Activated T-cell treated with anti-CD3 and anti-CD28 coated beads, Interleukin-2, amount 50 U/mL, for 72 hours (primary cell): ENCODE measurements around the gene GALNS. TPM values are rescaled to one million over a fixed set of nuclear protein-coding genes. Genes with fewer than 3 reads are reported as not detected.
"Not testable (repeated sequence)": the region's sequence is repeated elsewhere in the genome, so short reads cannot be mapped to it uniquely, and the experiment has no call there.

Experiments
- ATAC-seq, 2 donors: fragments of 150-1000 bp; cut with Tn5 transposase; replicated peaks in 1 of 2; 2 replicates each; pipeline ENCODE4 v1.10.0; 2021; ENCODE audit warnings: moderate library complexity in 2 of 2, mild to moderate bottlenecking in 1 of 2
- DNase-seq, 2 donors: peaks; one replicate each; pipeline ENCODE4 v3.0.0; 2021 to 2022; ENCODE audit warnings: mixed read lengths in 1 of 2
- H3K27ac Mint-ChIP-seq: one replicate; pipeline ENCODE4 v1.8.0; 2022; ENCODE audit warnings: mild to moderate bottlenecking, moderate library complexity, mixed read lengths
- H3K27me3 Mint-ChIP-seq: one replicate; pipeline ENCODE4 v1.8.0; 2022; ENCODE audit warnings: low read depth, mixed read lengths
- H3K36me3 Mint-ChIP-seq, 2 donors: one replicate each; pipeline ENCODE4 v1.8.0; 2022; ENCODE audit warnings: mixed read lengths in 2 of 2, mild to moderate bottlenecking in 1 of 2; ENCODE audit not compliant: insufficient read depth in 2 of 2
- H3K4me1 Mint-ChIP-seq: one replicate; pipeline ENCODE4 v1.8.0; 2022; ENCODE audit warnings: low read depth, mixed read lengths
- H3K4me3 Mint-ChIP-seq, 2 donors: one replicate each; pipeline ENCODE4 v1.8.0; 2022; ENCODE audit warnings: mild to moderate bottlenecking in 2 of 2, mixed read lengths in 2 of 2, moderate library complexity in 2 of 2
- H3K9me3 Mint-ChIP-seq, 2 donors: one replicate each; pipeline ENCODE4 v1.8.0; 2022; ENCODE audit warnings: mixed read lengths in 2 of 2
- total RNA-seq, 2 donors: library from RNA; stranded (reverse); gene quantifications; one replicate each; pipeline ENCODE4 v1.2.3, GENCODE V29; 2022

GALNS gene
- total RNA-seq, 2 donors from 2014 or later: 26.1 to 31.7 TPM

- H3K9me3 Mint-ChIP-seq: no peaks in the 10 kb centered on the region
- H3K27me3 Mint-ChIP-seq: no peaks in the 10 kb centered on the region
- no peak overlapping the region for H3K27ac Mint-ChIP-seq
- H3K4me3 Mint-ChIP-seq: no peak overlapping the region
- ATAC-seq (no peak), DNase-seq (no peak)
- H3K4me1 Mint-ChIP-seq: peaks cover 29% of the 10 kb centered on the region
- H3K36me3 Mint-ChIP-seq: no peaks in the 10 kb centered on the region
These were observed 57.8 kb downstream of the GALNS start for GRCh38 chr16:88798772-88799455.

DNA sequence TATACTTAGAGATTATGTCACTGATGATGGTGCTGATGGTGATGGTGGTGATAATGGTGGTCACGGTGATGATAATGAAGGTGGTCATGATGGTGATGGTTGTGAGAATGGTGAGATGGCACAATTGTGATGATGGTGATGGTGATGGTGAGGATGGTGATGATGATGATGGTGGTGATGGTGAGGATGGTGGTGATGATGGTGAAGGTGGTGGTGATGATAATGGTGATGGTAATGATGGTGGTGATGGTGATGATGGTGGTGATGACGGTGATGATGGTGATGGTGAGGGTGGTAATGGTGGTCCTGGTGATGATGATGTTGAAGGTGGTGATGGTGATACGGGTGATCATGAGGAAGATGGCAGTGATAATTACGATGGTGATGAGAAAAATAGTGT lies 58.7 kb downstream of the GALNS start:
- Mint-ChIP-seq H3K9me3 (no peaks in the 10 kb centered on the region), H3K4me1 (peaks cover 29% of the 10 kb centered on the region), H3K27ac (no peak overlapping the region), H3K4me3 (no peak overlapping the region), H3K36me3 (no peaks in the 10 kb centered on the region), H3K27me3 (no peaks in the 10 kb centered on the region)
- DNase-seq: no peak
- ATAC-seq: no peak

DNA sequence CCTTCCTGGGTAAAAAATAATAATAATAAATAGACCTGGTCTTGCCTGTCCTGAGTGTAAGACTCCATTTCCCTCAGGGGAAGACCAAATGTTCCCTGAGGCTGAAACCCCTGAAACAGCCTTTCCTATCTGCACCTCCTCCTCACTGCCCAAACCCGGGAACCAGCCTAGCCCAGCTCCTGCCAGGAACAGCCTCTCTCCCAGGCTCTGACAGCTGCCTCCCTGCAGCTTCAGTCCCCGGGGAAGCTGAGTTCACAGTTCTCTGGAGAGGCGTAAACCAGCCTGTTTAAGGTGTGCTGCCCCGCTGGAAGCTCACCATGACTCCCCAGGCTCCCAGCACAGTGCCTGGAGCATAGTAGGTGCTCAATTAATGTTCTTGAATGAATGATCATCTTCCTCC lies 60.5 kb downstream of the GALNS start:
- Mint-ChIP-seq H3K4me1 (peaks cover 37% of the 10 kb centered on the region), H3K4me3 (no peak overlapping the region), H3K36me3 (no peaks in the 10 kb centered on the region), H3K27me3 (no peaks in the 10 kb centered on the region), H3K27ac (no peak overlapping the region), H3K9me3 (no peaks in the 10 kb centered on the region)
- ATAC-seq (no peak), DNase-seq (no peak)

DNA sequence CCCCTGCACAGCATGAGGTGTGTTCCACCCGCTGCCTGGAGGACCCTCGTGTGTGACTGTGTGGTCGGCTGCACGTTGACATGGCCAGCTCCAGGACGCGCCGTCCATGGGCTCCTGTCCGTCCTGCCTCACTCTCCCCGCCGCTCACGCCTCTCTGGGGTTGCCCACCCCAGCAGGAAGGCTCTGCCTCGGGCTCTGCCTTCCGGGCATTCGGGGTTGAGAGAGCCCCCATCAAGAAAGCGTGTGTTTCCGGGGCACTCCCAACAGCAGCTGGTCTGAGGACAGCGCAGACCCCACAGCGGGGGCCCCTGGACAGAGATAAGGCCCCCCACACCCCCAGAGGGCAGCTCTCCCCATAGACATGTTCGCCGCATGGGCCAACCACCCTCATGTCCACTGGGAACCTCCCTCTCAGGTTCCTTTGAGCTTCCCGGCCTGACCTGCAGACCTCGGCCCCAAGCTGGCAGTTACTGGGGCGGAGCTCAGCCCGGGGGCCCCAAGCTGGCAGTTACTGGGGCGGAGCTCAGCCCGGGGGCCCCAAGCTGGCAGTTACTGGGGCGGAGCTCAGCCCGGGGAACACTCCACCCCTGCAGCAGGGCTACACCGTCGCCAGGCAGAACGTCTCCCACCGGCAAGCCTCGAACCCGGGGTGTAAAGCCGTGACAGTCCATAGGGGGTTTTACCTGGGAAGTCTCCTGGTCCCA lies 63.3 kb downstream of the GALNS start:
- DNase-seq: no peak
- Mint-ChIP-seq H3K4me1 (peaks cover 40% of the 10 kb centered on the region), H3K36me3 (no peaks in the 10 kb centered on the region), H3K9me3 (no peaks in the 10 kb centered on the region), H3K27ac (no peak overlapping the region), H3K27me3 (no peaks in the 10 kb centered on the region), H3K4me3 (no peak overlapping the region)
- no peak for ATAC-seq

DNA sequence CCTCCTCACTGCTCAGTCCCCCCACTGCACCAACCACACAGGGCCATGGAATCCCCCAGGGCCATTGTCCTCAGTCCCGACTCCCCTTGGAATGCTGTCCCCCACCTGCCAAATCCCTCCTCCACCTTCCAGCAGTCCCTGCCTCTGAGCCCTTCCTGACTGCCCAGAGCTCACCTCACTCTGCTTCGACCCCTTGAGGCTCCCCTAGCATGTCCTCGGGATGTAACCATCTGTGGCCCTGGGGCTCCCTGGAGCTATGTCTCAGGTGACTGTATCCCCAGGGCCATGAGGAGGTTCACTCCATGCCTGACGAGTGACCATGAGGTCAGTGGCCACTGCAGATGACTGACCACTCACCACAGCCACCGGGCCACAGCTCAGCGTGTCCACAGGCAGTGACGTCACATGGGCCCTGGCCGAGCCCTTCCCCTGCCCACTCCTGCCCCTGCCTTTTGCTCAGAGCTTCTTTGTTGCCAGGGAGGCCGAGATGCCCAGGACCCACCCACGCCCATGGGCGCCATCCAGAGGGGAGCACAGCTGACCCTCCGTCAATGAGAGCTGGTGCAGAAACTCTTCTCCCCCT lies 64.0 kb downstream of the GALNS start:
- no peak for DNase-seq
- no peak for ATAC-seq
- Mint-ChIP-seq H3K36me3 (no peaks in the 10 kb centered on the region), H3K27me3 (no peaks in the 10 kb centered on the region), H3K4me3 (peak overlapping the region in 1 of 2 donors; percentile 45), H3K27ac (no peak overlapping the region), H3K4me1 (peaks cover 40% of the 10 kb centered on the region), H3K9me3 (no peaks in the 10 kb centered on the region)

- H3K27ac Mint-ChIP-seq: no peak overlapping the region
- H3K4me3 Mint-ChIP-seq: peak overlapping the region in 1 of 2 donors; percentile 45
- no peak for DNase-seq
- peak; percentile 6 to 22 for ATAC-seq
- no peaks in the 10 kb centered on the region for H3K27me3 Mint-ChIP-seq
- no peaks in the 10 kb centered on the region for H3K36me3 Mint-ChIP-seq
- no peaks in the 10 kb centered on the region for H3K9me3 Mint-ChIP-seq
- peaks cover 40% of the 10 kb centered on the region for H3K4me1 Mint-ChIP-seq
These were observed 64.6 kb downstream of the GALNS start for GRCh38 chr16:88792078-88792550.

- H3K4me1 Mint-ChIP-seq: peaks cover 40% of the 10 kb centered on the region
- H3K27ac Mint-ChIP-seq: peak overlapping the region; percentile 63
These were observed 66.2 kb downstream of the GALNS start for GRCh38 chr16:88790312-88791211.

GRCh38 chr16:88789594-88789993 lies 67.2 kb downstream of the GALNS start:
- Mint-ChIP-seq H3K36me3 (no peaks in the 10 kb centered on the region), H3K4me3 (peak overlapping the region in 1 of 2 donors; percentile 76)

More at GRCh38 chr16:88790312-88791211, 66.2 kb downstream of the GALNS start:
- peak; percentile 82 to 88 for ATAC-seq
- Mint-ChIP-seq H3K36me3 (no peaks in the 10 kb centered on the region), H3K27me3 (no peaks in the 10 kb centered on the region), H3K4me3 (peak overlapping the region; percentile 76 to 78), H3K9me3 (no peaks in the 10 kb centered on the region)
- DNase-seq: peak; percentile 64 to 69

DNA sequence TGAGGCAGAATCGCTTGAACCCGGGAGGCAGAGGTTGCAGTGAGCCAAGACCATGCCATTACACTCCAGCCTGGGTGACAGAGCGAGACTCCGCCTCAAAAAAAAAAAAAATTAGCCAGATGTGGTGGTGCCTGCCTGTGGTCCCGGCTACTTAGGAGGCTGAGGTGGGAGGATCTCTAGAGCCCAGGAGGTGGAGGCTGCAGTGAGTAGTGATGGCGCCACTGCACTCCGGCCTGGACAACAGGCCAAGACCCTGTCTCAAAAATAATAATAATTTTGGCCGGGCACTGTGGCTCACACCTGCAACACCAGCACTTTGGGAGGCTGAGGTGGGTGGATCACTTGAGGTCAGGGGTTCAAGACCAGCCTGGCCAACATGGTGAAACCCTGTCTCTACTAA lies 68.0 kb downstream of the GALNS start:
- H3K9me3 Mint-ChIP-seq, H3K27me3 Mint-ChIP-seq, H3K27ac Mint-ChIP-seq, H3K4me3 Mint-ChIP-seq, ATAC-seq, H3K36me3 Mint-ChIP-seq, DNase-seq: not testable (repeated sequence)
- H3K4me1 Mint-ChIP-seq: peaks cover 32% of the 10 kb centered on the region

More at GRCh38 chr16:88789594-88789993, 67.2 kb downstream of the GALNS start:
- DNase-seq (no peak), ATAC-seq (no peak)
- Mint-ChIP-seq H3K27me3 (no peaks in the 10 kb centered on the region), H3K9me3 (no peaks in the 10 kb centered on the region), H3K27ac (no peak overlapping the region), H3K4me1 (peaks cover 33% of the 10 kb centered on the region)

DNA sequence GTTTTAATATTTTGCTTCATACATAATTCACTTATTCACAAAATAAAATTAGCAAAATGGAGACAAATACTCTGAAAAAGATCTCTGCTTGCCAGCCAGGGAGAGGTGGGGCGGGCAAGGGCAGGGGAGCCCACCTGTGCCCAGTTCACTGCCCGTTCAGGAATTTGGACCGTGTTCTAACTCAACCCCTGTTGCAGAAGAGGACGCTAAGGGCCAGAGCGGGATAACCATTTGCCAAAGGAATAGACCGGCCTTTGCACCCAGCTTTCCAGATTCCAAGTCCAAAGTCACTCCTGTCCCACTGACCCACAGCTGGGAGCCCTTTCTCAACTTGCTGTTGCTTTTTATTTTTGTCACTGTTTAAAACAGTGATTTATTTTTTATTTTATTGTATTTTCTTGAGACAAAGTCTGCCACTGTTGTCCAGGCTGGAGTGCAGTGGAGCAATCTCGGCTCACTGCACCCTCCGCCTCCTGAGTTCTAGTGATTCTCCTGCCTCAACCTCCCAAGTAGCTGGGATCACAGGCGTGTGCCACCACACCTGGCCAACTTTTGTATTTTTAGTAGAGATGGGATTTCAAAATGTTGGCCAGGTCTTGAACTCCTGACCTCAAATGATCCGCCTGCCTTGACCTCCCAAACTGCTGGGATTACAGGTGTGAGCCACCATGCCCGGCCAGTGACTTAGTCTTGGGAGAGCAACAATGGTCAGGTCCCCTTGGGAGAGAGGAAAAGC lies 69.0 kb downstream of the GALNS start:
- no peaks in the 10 kb centered on the region for H3K9me3 Mint-ChIP-seq
- no peak overlapping the region for H3K27ac Mint-ChIP-seq
- no peak for DNase-seq
- H3K4me3 Mint-ChIP-seq: no peak overlapping the region
- H3K27me3 Mint-ChIP-seq: no peaks in the 10 kb centered on the region
- H3K36me3 Mint-ChIP-seq: no peaks in the 10 kb centered on the region
- H3K4me1 Mint-ChIP-seq: peaks cover 40% of the 10 kb centered on the region
- ATAC-seq: no peak

GRCh38 chr16:88785106-88785924 lies 71.4 kb downstream of the GALNS start, which contains the start of gene PIEZO1:
Gene PIEZO1, minus strand, starts transcription at chr16:88785220. Its CDS starts 256 bp downstream, at chr16:88784964.
- Mint-ChIP-seq H3K27me3 (no peaks in the 10 kb centered on the region), H3K36me3 (no peaks in the 10 kb centered on the region)

GRCh38 chr16:88784856-88785105 lies 72.0 kb downstream of the GALNS start:
- peaks cover 45% of the 10 kb centered on the region for H3K4me1 Mint-ChIP-seq
- H3K36me3 Mint-ChIP-seq: no peaks in the 10 kb centered on the region
- no peaks in the 10 kb centered on the region for H3K9me3 Mint-ChIP-seq
- no peak overlapping the region for H3K4me3 Mint-ChIP-seq
- DNase-seq: no peak
- H3K27ac Mint-ChIP-seq: no peak overlapping the region
- H3K27me3 Mint-ChIP-seq: no peaks in the 10 kb centered on the region
- peak; percentile 6 for ATAC-seq

More at GRCh38 chr16:88785106-88785924, 71.4 kb downstream of the GALNS start, which contains the start of gene PIEZO1:
- peak within 1 kb of the TSS; percentile 77 to 80 for H3K4me3 Mint-ChIP-seq
- H3K4me1 Mint-ChIP-seq: peaks cover 45% of the 10 kb centered on the region
- DNase-seq (peak; percentile 79 to 88), ATAC-seq (peak; percentile 20 to 25)
- peak within 1 kb of the TSS; percentile 63 for H3K27ac Mint-ChIP-seq
- H3K9me3 Mint-ChIP-seq: no peaks in the 10 kb centered on the region
